Frontal cortex (tissue), 4 donors: Measurements from ENCODE around the gene AVL9. TPM values are rescaled to one million over a fixed set of nuclear protein-coding genes. Genes with fewer than 3 reads are reported as not detected.
A peak's percentile ranks its signal among the peaks of the same experiment; 100 is the strongest.
"Not testable (repeated sequence)": the region's sequence is repeated elsewhere in the genome, so short reads cannot be mapped to it uniquely, and the experiment has no call there.

Experiments used
- DNase-seq, 2 donors: peaks; one replicate each; pipeline ENCODE4 v3.0.0; 2012; ENCODE audit warnings: low spot score in 2 of 2
- FAIRE-seq: peaks from 2 replicates; lab custom pipeline; 2012; peaks lifted over from hg19 to GRCh38; lab: Jason Lieb, UNC
- total RNA-seq: library from RNA; depleted of rRNA; stranded (reverse); fragments of >200 nt; gene quantifications from one replicate; pipeline ENCODE4 v1.2.3, GENCODE V29; 2014
- donor health status: control.
- donor health status: control.
- donor health status: control.

Gene AVL9
- total RNA-seq, 1 donor from 2014 or later, result 70.1 TPM

DNA sequence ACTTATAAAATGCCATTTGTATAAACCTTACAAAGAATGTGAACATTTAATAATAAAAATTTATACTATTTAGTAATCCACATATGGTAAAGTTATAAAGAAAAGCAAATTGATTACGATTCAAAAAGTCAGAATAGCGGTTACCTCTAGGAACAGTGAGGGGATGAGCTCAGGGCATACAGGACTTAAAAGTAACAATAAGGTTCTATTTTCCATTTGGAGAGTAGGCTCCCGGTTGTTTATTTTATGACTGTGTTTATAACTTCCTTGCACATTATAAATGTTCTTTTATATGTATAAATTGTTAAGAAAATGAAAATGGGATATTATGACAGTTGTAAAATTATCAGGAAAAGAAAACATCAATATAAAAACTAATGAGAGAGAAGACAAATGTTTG, 135.7 kb downstream of the AVL9 start:
- no peak for FAIRE-seq
- no peak for DNase-seq

DNA sequence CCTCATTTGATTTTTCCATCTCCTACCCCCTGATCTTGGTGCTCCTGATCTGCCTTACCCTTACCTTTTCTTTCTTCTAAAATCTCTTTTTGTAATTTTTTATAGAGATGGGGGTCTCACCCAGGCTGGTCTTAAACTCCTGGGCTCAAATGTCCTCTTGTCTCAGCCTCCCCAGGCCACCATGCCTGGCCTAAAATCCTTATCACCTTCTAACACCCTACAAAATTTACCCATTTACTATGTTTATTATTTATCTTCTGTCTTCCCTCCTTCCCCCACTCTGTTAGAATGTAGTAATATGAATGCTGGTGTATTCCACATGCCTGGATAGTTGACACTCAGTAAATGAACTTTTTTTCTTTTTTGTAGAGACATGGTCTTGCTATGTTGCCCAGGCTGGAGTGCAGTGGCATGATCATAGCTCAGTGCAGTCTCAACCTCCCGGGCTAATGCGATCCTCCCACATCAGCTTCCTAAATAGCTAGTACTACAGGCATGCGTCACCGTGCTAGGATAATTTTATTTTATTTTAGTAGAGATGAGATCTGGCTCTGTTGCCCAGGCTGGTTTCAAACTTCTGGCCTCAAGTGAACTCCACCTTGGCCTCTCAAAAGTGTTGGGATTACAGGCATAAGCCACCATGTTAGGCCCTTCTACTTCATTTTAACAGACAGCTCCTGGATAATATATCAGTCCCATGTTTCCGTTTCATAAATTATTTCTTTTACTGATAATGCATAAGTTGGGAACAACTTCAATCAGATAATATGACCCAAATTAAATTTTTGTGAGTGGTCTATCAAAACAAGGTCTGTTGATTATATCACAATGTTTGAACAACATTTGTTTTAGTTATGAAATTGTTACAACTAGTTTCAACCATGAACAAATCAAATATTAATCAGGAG, 136.6 kb downstream of the AVL9 start:
- not testable (repeated sequence) for DNase-seq, FAIRE-seq

DNA sequence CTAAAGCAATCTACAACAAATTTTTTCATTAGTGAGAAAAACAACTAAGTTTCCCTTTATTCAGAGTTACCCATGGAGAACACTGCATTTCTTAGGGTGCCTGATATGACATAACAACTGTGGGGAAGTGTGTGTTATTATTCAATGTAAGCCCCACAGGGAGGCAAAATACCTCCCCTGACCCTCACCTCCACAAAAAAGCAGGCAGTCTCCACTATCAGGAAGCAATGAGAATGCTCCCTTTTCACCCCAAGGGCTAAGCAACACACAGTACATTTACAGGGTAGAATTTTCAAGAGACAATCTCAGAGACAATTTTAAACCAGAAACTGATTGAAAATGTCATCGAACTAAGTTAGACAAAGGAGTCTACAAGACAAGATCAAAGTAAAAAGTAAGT, 138.2 kb downstream of the AVL9 start:
- DNase-seq, FAIRE-seq: not testable (repeated sequence)

DNA sequence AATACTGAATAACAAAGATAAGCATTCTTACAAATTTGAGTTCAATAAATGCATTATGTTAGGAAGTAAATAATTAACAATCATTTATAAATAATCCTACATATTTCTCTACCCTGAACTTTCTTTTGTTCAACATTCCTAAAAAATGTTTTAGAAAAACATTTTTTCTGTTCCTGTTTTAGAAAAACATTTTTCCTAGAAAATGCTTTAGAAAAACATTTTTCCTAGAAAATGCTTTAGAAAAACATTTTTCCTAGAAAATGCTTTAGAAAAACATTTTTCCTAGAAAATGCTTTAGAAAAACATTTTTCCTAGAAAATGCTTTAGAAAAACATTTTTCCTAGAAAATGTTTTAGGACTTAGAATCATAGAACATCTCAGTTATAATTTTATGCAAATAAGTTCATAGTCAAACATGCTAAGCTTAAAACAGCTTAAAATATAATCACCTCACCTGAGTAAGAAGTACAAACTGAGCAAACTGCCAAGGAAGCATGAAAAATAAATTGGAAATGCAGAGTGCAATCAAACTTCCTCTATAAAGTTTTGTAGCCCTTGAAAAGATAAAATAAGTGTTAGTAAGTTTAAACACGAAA, 139.6 kb downstream of the AVL9 start:
- DNase-seq, result not testable (repeated sequence)
- peak; percentile 95 for FAIRE-seq

DNA sequence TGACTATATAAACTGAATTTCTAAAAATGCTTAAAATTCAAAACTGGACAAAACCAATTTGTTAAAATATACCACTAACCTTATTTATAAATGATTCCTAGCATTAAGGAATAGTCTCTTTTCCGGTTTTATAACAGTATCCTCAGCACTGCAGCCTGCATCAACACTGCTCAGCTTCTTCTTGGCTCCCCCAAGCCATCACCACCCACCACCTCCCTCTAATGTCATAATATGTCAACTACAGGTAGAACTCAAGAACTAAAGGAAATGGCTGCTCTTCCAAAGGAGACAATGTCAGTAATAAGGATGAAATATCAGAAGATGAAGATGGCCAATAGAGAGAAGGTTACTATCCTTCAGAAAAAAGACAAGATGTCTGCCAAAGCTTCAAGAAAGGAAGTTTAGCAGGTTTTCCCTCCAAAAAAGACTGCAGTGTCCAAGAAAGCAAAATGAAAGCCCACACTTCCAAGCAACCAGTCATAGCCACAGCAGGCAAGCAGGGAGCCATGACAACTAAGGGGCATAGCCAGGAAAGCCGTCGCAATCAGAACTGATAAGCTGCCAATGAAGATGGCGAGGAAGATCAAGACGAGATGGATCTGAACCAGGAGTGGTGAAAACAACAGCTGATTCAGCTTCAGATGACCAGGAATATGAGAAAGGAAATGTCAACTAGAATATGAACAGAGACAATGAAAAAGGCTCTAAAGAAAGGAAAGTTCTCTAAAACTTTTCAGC, 141.6 kb downstream of the AVL9 start:
- FAIRE-seq, result not testable (repeated sequence)

DNA sequence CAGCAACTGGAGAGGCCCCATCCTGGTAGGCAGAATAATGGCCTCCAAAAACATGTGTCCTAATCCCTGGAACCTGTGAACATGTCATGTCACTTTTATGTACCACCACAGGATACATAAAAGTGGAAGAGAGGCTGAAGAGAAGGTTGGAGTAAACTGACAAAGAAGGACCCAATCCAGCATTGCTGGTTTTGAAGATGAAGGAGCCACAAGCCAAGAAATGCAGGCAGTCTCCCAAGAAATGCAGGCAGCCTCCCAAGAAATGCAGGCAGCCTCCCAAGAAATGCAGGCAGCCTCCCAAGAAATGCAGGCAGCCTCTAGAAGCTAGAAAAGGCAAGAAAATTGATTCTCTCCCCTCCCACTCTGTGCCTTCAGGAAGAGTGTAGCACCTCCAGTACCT, 142.3 kb downstream of the AVL9 start:
- not testable (repeated sequence) for DNase-seq, FAIRE-seq

More for the DNA sequence above, 141.6 kb downstream of the AVL9 start:
- DNase-seq, result not testable (repeated sequence)

Other genes with a start within 250 kb of the AVL9 start
- 28.9 TPM for gene LSM5, start 5.1 kb upstream of the AVL9 start, total RNA-seq